ENCODE results near the gene PRKN.

- TF ChIP-seq CTCF (IDR thresholded peaks at IDR 0.05; ENCODE audit: low read length) (no peak), EZH2 (IDR thresholded peaks at IDR 0.05; ENCODE audit: borderline replicate concordance, low read length) (no peak)
Measured at GRCh38 chr6:162099685-162100084, 627.9 kb downstream of the PRKN start.

All from OCI-LY1 (cell line).